IPS-18c (cell line): Measurements from ENCODE around the gene ZNF497.
"Not testable (repeated sequence)": the region's sequence is repeated elsewhere in the genome, so short reads cannot be mapped to it uniquely, and the experiment has no call there.

Experiments
- H3K4me3 ChIP-seq: 2 replicates; pipeline ENCODE4 v1.7.0; 2013; ENCODE audit warnings: low read depth, mild to moderate bottlenecking, low read length, moderate library complexity; ENCODE audit not compliant: insufficient read depth
- H3K9me3 ChIP-seq: one replicate; pipeline ENCODE4 v1.6.1; 2013; ENCODE audit warnings: mild to moderate bottlenecking, low read length, moderate library complexity; ENCODE audit not compliant: control insufficient read depth, insufficient read depth

The ZNF497 gene

GRCh38 chr19:58380037-58380661 lies 17.6 kb upstream of the ZNF497 start:
- H3K4me3 ChIP-seq, result peak overlapping the region; percentile 97
- no peaks in the 10 kb centered on the region for H3K9me3 ChIP-seq

DNA sequence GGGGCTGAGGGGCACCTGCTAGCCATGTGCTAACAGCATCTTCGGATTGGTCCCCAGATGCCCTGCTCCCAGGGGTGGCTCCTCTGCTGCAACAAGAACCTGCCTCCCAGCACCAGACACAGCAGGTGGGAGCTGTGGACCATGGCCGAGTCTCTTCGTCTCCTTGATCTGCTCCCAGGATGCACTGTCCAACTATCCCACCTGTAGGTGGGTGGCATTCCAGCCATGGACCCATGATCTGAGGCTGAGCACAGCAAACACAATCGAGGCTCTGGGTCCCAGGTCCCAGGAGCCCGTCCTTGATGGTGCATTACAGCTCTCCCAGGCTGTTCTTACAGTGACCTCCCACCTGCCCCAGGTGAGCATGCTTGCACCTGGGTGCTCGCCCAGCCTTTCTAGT lies 16.7 kb upstream of the ZNF497 start:
- Histone ChIP-seq H3K9me3 (no peaks in the 10 kb centered on the region), H3K4me3 (no peak overlapping the region)

- H3K4me3 ChIP-seq, H3K9me3 ChIP-seq: not testable (repeated sequence)
Observed at GRCh38 chr19:58376724-58377123, 14.2 kb upstream of the ZNF497 start.

DNA sequence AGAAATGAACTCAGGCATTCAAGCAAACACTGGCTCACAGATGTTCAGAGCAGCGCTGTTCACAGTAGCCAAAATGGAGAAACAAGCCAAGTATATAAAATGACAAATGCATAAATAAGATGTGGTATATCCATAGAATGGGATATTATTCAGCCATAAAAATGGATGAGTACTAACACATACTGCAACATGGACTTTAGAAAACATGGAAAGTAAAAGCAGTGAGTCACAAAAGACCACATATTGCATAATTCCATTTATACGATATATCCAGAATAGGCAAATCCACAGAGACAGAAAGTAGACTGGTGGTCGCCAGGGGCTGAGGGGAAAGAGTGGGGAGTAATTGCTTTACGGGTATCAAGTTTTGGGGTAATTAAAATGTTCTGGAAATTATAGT lies 11.6 kb upstream of the ZNF497 start:
- Histone ChIP-seq H3K4me3 (no peak overlapping the region), H3K9me3 (no peaks in the 10 kb centered on the region)

- H3K4me3 ChIP-seq, result no peak overlapping the region
- H3K9me3 ChIP-seq, result no peaks in the 10 kb centered on the region
Observed at GRCh38 chr19:58372311-58373133, 10.0 kb upstream of the ZNF497 start.

GRCh38 chr19:58368561-58369360 lies 6.2 kb upstream of the ZNF497 start:
- H3K4me3 ChIP-seq, result no peak overlapping the region
- no peaks in the 10 kb centered on the region for H3K9me3 ChIP-seq

GRCh38 chr19:58367698-58368454 lies 5.3 kb upstream of the ZNF497 start:
- Histone ChIP-seq H3K9me3 (no peaks in the 10 kb centered on the region), H3K4me3 (no peak overlapping the region)

DNA sequence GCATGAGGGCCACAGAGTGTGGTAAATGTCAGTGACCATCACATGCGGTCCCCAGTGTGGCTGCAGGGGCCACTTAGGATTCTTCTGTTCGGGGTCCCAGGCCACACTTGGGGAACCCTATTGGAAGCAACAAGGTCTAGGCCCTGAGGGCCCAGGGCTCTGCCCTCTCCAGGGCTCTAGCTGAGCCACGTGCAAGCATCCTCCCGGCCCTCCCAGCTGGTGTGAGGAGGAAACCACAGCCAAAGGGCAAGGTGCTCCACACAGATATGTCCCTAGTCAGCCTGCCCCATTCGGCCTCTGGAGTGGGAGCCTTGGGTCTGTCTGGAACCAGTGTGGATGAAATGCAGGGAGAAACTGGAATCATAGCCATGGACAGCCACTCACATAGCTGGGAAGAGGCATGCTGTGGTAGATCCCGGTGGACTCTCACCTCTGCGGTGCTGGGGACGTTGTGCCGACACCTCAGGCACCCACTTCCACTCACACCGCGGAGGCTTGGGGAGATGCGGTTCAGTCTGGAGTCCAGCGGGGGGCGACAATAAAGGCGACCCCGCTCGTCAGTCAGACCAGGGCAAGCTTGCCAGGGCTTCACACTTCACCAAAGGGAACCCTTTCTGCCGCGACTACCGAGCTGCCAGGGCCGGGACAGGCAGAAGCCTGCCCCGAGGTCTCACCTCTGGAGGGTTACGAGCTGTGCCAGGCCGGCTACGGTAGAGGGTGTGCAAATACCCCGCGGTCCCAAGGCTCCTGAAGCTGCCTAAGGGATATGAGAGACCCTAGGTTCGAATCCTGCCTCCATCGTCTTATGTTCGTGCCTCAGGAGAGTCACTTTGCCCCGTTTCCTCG lies 4.3 kb upstream of the ZNF497 start:
- H3K4me3 ChIP-seq, result no peak overlapping the region
- no peaks in the 10 kb centered on the region for H3K9me3 ChIP-seq

DNA sequence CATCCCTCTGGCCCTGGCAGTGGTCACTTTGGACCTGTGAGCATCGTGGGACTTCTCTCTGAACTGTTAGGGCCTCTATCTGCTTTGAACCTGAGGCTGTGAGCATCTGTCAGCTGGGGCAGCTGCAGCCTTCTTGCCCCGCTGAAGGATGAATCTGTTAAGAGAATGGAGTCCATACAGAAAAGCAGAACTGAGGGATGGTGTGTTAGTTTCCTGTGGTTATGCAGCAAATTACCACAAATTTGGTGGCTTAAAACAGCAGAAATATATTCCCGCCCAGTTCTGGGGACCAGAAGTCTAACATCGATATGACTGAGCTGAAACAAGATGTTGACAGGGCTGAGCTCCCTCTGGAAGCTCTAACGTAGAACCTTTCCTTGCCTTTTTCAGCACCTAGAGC lies 1.6 kb upstream of the ZNF497 start:
- Histone ChIP-seq H3K9me3 (no peaks in the 10 kb centered on the region), H3K4me3 (no peak overlapping the region)

GRCh38 chr19:58361900-58362271 lies 665 bp downstream of the ZNF497 start:
- H3K4me3 ChIP-seq, result peak overlapping the region; percentile 96
- no peaks in the 10 kb centered on the region for H3K9me3 ChIP-seq

DNA sequence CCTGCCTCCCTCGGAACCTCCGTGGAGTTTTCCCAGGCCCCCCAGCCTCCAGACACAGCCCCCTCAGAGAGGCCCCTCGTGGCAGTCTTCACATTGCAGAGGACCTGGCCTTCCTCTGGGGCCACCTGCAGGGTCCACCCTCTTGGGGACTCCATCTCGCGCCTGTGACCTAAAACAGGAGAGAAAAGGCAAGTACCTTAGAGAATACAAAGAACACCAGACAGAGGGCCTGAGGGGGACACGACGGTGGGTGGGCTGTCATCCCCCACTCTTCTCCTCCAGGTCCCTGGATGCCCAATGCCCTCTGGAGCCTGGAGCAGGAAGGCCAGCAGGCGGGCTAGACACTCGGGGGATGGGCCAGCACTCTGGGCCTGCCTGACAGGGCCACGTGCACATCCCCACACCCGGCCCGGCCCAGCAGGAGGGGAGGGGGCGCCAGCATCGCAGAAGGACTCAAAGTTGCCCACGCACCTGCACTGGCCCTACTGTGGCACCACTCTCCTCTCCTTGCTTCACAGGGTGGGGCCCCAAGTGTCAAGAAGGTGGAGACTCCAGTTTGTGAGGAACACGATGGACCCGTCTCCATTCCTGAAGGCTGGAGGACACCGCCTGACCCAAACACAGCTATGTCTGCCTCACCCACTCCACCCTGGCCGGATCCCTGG lies 4.9 kb downstream of the ZNF497 start:
- H3K4me3 ChIP-seq, result no peak overlapping the region
- H3K9me3 ChIP-seq, result no peaks in the 10 kb centered on the region

- no peaks in the 10 kb centered on the region for H3K9me3 ChIP-seq
- H3K4me3 ChIP-seq, result no peak overlapping the region
Observed at GRCh38 chr19:58356766-58357480, 5.6 kb downstream of the ZNF497 start.

GRCh38 chr19:58355908-58356765 lies 6.4 kb downstream of the ZNF497 start:
- Histone ChIP-seq H3K9me3 (no peaks in the 10 kb centered on the region), H3K4me3 (no peak overlapping the region)

GRCh38 chr19:58355215-58355796 lies 7.2 kb downstream of the ZNF497 start:
- H3K4me3 ChIP-seq, result no peak overlapping the region
- no peaks in the 10 kb centered on the region for H3K9me3 ChIP-seq
